Measurements from ENCODE around the gene BICDL2.
A peak's percentile ranks its signal among the peaks of the same experiment; 100 is the strongest.
"Not testable (repeated sequence)": the region's sequence is repeated elsewhere in the genome, so short reads cannot be mapped to it uniquely, and the experiment has no call there.

Gene BICDL2, protein sequence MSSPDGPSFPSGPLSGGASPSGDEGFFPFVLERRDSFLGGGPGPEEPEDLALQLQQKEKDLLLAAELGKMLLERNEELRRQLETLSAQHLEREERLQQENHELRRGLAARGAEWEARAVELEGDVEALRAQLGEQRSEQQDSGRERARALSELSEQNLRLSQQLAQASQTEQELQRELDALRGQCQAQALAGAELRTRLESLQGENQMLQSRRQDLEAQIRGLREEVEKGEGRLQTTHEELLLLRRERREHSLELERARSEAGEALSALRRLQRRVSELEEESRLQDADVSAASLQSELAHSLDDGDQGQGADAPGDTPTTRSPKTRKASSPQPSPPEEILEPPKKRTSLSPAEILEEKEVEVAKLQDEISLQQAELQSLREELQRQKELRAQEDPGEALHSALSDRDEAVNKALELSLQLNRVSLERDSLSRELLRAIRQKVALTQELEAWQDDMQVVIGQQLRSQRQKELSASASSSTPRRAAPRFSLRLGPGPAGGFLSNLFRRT

DNA sequence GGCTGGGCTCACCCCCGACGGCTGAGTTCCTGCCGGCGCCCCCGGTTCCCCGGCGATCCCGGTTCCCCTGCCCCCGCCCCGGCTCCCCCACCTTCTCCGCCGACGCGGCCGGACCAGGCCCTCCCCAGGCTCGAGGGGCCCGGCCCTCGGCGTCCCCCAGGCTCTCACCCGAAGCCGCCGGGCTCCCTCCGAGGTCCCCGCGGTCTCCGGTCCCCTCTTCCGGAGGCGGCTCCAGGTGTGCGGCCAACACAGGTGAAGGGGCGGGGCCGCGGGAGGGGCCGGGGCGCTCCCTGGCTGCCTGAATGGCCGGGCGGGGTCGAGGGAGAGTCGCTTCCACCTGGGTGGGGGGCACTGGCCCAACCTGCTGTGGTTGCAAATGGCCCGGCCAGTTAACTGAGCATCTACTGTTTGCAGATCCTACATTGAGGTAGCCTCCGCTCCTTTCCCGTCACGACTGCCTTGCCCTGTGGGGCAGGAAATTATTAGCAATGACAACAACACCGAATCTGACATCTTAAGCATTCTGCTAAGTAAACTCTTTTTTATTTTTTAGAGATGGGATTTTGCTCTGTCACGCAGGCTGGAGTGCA is at the start of gene BICDL2:
BICDL2 (minus strand) TSS at position 219 of the 590 bp plus-strand sequence. CDS start 1,448 bp downstream, outside the sequence.
- DNase-seq, result no peak

DNA sequence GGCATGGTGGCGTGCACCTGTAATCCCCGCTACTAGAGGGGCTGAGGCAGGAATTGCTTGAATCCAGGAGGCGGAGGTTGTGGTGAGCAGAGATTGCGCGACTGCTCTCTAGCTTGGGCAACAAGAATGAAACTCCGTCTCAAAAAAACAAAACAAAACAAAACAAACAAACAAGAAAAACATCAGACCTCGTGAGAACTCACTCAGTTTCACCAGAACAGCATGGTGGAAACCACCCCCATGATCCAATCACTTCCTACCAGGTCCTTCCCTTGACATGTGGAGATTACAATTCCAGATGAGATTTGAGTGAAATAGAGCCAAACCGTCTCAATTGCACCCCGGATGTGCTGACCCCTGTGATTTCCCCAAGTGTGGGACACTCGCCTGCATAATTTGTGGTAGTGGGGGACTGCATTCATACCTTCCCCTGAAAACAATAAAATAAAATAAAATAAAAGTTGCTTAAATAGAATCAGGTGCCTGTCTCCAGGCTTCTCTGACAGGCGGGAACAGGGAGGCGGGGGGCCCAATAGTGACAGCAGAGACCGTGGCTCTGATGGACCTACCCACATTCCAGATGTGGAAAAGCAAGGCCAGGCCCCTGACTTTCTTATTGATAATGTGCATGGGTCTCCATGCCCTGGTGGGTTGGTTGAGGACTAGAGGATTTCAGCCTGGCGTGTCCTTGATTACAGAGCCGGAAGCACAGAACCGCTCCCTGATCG is 49.3 kb upstream of the BICDL2 start:
- DNase-seq, result no peak

DNA sequence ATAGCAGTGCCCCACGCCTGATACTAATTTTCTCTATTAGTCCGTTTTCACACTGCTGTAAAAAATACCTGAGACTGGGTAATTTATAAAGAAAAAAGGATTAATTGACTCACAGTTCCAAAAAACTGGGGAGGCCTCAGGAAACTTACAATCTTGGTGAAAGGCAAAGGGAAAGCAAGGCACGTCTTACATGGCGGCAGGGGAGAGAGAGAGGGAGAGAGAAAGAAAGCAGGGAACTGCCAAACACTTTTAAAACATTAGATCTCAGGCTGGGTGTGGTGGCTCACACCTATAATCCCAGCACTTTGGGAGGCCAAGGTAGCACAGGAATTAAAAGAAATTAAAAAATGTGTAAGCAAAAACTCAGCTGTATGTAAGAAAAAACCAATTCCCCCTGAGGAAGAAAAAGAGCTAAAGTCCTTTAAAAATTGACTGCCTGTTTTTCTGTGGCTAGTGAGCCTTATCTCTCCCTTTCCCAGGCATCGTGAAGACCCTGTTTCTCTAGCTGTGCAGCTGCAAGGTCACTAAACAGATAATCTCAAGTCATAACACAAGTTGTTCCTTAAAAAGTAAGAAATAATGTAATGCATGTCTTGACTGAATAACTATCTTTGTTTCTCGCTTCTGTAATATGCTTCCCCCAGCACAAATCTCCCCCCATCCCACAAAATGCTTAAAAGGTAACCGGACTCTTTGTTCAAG is 48.4 kb upstream of the BICDL2 start:
- no peak for DNase-seq

DNA sequence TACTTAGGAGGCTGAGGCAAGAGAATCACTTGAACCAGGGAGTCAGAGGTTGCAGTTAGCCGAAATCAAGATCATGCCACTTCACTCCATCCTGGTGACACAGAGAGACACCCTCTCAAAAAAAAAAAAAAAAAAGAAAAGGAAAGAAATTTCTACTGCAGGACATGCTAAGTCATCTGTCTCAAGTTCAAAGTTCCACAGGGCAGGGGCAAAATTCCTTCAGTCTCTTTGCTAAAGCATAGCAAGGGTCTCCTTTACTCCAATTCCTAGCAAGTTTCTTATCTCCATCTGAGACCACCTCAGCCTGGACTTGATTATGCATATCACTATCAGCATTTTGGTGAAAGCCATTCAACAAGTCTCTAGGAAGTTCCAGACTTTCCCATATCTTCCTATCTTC is 47.7 kb upstream of the BICDL2 start:
- DNase-seq, result no peak

DNA sequence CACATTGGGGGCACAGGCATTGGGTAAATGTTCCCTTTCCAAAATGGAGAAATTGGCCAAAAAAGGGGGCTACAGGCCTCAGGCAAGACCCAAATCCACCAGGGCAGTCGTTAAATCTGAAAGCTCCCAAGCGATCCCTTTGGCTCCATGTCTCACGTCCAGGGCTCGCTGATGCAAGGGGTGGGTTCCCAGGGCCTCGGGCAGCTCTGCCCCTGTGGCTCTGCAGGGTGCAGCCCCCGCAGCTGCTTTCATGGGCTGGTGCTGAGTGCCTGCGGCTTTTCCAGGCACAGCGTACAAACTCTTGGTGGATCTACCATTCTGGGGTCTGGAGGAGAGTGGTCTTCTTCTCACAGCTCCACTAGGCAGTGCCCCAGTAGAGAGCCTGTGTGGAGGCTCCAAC is 46.7 kb upstream of the BICDL2 start:
- not testable (repeated sequence) for DNase-seq

DNA sequence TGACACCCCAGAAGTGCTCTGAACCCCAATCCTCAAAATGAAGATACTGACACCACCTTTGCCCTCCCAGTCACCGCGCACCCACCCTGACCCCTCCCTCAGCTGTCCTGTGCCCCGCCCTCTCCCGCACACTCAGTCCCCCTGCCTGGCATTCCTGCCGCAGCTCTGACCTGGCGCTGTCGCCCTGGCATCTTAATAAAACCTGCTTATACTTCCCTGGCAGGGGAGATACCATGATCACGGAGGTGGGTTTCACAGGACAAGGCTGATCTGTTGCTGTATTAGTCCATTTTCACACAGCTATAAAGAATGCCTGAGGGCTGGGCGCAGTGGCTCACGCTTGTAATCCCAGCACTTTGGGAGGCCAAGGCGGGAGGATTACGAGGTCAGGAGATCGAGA is 45.2 kb upstream of the BICDL2 start:
- not testable (repeated sequence) for DNase-seq

DNA sequence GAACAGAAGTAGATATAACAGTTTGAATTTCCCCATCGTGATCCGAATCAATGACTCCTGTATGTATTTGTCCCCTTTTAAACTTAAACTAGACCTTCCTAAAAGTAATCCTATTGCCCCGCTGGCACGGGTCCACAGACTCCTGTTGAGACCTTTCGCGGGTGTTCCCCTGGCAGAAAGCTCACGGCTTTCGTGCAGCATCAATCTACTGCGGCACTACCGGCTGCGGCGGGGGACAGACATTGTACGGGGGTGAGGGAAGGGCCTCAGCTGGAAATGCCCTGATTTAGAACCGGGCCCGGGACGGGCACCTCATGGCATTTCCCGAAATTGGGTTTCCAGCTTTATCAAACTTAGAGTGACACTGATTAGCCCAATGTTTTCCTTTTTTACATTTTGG is 43.3 kb upstream of the BICDL2 start:
- DNase-seq, result no peak

DNA sequence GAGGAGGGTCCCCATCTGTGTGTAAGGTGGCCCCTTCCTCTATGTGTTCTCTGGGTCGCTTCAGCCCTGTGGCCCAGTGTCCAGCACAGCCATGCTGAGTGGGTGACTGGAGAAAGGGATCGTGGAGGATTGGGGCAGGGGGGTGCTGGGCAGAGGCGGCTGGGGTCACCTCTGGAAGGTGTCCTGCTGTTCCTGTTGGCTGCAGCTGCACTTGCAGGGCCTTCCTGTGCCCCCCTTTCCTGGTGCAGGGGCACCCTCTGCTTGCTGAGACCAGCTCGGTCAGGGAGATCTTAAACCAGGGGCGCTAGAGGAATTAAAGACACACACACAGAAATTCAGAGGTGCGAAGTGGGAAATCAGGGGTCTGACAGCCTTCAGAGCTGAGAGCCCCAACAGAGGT is 39.8 kb upstream of the BICDL2 start:
- no peak for DNase-seq

DNA sequence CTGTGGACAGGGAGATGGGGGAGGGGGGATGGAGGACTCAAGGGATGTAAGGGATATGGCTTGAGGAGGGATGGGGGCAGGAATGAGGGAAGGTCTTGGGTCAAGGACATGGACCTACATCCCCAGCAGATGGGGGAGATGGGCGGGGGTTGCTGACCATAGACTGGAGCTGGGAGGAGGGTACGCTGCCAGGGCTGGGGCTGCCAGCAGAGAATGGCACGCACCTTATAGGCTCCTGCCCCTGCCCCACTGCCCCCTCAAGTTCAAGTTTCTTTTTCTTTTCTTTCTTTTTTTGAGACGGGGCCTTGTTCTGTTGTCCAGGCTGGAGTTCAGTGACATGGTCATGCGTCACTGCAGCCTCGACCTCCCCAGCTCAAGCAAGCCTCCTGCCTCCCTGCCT is 39.2 kb upstream of the BICDL2 start:
- not testable (repeated sequence) for DNase-seq

DNA sequence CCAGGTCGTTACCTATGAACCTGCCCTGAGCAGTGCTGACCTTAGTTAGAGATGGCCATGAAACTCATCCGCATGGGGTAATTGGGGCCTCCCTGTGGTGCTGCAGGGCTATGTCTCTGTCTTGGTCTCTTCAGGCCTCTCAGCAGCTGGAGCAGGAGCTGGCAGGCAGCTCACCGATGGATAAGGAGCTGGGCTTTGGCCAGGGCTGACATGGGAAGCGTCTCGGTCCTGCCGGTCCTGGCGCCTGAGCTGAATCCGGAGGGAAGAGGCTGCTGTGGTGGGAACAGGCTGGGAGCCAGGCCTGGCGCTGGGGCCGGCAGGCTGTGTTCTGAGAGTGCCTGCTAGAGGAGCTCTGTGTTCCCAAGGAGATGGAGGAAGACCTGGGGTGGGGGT is 38.8 kb upstream of the BICDL2 start:
- no peak for DNase-seq

DNA sequence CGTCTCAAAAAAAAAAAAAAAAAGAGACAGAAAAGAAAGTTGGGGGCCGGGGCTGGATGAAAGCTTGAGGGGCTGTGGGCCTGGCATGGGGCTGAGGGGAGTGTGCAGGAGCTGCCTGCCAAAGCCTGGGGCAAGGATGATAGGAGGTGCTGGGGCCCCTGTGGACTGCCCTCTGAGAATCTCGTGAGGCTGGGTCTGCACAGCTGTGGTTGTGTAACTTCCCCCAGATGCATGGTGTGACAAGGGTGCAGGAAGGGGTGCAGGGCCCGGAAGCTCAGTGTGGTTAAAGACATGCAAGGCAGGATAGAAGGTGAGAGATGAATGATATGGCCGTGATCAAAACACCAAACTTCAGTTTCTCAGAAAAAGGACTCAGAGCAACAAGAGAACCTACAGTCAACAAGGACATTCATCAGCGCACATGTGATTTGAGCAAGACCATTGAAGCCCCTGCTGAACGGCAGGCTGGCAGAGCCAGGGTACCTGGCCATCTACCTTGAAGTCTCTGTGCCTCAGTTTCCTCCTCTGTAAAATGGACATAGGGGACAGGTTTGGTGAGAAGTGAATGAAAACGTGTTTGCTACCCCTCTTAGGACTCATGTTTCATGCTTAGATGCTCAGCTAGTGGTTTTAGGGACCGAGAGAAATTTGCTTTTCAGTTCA is 38.2 kb upstream of the BICDL2 start:
- peak; percentile 79 for DNase-seq

DNA sequence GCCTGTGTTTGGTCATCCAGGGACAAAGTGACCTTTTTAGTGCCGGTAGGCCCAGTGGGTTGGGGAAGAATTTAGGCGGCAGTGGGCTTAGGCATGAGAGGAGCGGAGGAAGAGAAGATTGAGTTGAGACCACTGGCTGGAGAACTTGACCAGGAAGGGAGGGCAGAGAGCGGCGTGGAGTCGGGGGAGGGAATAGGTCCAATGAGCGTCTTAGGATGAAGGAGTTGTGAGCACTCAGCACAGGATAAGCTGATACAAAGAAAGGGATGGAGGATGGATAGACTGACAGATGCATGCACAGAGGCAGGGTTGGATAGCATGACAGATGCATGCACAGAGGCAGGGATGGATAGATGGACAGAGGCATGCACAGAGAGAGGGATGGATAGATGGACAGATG is 36.7 kb upstream of the BICDL2 start:
- no peak for DNase-seq

DNA sequence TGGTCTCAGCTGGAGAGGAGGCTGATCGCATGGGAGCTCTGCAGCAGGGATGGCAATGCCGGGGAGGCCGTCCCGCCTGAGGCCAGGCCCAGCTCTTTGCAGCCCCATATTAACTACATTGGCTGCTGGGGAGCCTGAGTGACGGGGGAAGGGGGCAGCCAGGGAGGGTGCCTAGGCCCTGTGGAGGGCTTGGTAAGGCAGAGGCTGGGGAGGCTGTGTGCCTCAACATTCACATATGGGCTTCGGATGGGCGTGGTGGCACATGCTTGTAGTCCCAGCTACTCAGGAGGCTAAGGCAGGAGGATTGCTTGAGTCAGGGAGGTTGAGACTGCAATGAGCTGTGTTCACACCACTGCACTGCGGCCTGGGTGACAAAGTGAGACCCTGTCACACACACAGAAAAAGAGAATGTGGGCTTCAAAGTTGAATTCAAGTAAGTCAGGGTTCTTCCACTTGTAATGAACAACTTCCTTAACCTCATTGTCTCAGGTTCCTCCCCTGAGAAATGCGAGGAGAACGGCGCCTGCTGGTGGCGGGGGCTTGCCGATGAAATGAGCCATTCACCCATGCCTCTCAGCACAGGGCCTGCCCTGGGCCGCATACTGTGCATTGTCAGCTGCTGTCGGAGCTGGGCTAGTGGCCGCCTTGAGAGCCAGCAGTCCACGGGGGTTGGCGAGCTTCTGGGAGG is 36.0 kb upstream of the BICDL2 start:
- DNase-seq, result not testable (repeated sequence)

DNA sequence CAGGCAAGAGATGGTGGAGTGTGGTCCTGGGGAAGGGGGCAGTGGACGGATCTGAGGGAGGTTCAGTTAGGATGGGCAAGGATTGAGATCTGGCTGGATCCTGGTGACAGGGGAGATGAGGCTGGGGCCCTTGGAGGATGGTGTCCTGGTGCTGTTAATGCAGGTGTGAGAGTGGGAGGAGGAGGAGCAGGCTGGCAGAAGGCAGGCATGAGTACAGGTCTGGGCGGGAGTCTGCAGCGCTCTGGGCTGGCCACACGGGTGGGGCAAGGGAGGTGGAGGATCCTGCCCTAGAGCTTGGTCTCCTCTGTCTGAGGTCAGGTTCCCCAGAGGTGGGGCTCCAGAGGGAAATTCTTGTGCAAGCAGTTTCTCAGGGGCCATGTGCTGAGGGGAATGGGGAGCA is 35.4 kb upstream of the BICDL2 start:
- DNase-seq, result not testable (repeated sequence)

DNA sequence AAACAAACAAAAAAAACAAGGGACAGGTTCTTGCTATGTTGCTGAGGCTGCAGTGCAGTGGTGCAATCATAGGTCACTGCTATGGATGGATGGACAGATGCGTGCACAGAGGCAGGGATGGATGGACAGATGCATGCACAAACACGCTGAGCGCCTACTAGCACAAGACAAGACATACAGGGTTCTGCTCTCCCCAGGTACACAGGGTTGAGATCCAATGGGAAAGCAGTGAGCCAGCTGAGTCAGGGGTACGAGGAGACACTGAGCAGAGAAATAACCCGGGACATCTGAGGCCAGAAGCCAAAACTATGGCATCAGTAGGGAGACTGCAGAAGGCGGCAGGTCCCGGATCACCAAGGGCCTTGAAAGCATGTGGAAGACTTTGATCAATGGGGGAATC is 34.9 kb upstream of the BICDL2 start:
- no peak for DNase-seq

DNA sequence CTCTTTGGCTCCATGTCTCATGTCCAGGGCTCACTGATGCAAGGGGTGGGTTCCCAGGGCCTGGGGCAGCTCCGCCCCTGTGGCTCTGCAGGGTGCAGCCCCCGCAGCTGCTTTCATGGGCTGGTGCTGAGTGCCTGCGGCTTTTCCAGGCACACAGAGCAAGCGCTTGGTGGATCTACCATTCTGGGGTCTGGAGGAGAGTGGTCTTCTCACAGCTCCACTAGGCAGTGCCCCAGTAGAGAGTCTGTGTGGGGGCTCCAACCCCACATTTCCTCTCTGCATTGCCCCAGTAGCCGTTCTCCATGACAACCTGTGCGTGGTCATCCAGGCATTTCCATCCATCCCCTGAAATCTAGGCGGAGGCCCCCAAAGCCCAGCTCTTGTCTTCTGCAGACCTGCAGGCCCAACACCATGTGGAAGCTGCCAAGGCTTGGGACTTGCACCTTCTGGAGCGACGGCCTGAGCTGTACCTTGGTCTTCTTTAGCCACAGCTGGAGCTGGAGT is 33.9 kb upstream of the BICDL2 start:
- DNase-seq, result no peak

DNA sequence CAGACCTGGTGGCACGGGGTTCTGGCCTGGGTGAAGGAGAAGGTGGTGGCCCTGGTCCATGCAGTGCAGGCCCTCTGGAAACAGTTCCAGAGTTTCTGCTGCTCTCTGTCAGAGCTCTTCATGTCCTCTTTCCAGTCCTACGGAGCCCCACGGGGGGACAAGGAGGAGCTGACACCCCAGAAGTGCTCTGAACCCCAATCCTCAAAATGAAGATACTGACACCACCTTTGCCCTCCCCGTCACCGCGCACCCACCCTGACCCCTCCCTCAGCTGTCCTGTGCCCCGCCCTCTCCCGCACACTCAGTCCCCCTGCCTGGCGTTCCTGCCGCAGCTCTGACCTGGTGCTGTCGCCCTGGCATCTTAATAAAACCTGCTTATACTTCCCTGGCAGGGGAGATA is 32.4 kb upstream of the BICDL2 start:
- not testable (repeated sequence) for DNase-seq

DNA sequence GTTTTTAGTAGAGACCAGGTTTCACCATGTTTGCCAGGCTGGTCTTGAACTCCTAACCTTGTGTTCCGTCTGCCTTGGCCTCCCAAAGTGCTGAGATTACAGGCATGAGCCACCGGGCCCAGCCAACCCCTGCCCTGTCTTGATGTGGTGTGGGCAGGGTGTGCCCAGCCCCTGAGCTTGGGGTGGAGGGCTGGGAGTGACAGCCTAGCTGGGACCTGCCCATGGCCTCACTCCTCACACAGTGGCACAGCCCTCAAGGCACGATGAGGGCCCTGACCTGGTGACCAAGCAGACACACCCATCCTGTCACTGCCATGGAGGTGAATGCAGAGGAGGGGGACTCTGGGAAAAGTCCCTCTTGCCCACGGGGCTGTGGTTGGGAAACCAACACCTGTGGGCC is 31.7 kb upstream of the BICDL2 start:
- DNase-seq, result no peak

DNA sequence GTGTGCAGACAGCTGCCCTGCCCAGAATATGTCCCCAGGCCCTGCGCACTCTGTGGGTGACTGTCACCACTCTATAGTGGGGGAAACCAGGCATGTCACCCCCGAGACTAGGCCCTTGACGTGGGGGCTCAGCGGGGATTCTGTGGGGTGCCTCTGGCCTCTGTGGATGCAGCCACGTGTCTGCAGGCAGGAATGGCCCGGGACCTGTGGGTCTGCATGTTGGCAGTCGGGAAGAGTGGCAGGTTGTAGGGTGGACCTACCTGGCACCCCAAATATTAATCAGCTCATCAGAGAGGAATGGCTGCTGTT is 29.6 kb upstream of the BICDL2 start:
- no peak for DNase-seq

DNA sequence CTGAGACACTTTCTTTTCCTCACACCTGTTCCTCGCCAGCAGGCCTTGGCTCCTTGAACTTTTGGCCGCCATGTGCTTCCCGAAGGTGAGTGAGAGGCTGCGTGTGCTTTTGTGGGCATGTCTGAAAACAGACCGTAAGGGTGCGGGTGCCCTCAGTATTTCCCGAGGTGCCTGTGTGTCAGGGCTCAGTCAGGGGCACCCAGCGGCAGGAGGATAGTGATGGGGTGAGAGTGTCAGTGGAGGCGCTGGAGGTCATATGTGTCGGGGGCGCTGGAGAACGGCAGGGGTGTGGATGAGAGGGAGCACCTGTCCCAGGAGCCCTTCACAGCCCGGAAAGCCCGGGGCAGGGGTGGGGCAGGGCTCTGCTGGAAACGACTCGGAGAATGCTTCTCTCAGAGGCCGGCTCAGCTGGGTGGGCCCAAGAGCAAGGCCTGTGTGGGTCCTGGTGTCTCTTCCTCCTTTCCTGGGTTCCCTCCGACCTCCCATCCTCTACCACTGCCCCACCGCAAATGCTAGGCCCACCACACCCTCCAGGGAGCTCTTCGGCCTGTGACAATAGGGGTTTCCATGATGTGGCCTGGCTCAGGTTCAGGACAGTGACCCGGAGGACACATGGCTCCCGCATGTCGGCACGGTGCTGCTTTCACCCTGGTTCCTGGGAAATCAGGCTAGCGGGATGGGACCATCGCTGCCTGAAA is 29.1 kb upstream of the BICDL2 start:
- no peak for DNase-seq

DNA sequence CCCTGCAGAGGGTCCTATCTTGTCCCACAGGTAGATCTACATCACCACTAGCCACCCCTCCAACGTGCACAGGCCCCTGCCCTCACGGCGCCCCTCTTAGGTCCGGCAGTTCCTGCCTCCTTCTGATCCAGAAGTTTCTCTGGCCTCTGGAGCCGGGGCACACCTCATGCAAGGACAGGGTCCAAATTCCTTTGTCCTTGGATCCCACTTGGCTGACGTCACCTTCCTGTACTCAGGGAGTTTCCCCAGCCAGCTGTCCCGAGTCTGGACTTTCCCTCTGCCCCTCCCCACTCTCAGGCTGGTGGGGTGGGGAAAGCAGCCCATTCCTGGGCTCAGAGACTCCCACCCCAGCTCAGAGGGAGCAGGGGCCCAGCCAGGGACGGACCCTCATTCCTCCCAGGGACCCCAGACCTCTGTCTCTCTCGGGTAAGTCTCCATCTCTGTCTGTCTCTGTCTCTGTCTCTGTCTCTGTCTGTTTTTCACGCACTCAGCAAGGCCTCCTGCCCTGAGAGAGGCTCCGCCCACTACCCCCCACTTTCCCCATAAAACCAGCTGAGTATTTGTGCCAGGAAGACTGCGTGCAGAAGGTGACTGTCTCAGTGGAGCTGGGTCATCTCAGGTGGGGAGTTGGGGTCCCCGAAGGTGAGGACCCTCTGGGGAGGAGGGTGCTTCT is 28.5 kb upstream of the BICDL2 start, which contains the start of gene IL32:
IL32 (plus strand) TSS at position 572 of the 673 bp plus-strand sequence. CDS start 172 bp downstream, outside the sequence.
- DNase-seq, result no peak

Data from MV-4-11 (cell line).